HG03378 (cell line): ENCODE data around the gene ETV1.
"Not testable (repeated sequence)": the region's sequence is repeated elsewhere in the genome, so short reads cannot be mapped to it uniquely, and the experiment has no call there.

Experiments
- ATAC-seq: cut with Tn5 transposase; IDR thresholded peaks from one replicate; pipeline ENCODE4 v1.9.1; 2021; ENCODE audit warnings: mild to moderate bottlenecking, moderate library complexity; ENCODE audit not compliant: unreplicated experiment

The ETV1 gene

GRCh38 chr7:13933091-13933490, 56.4 kb downstream of the ETV1 start:
- ATAC-seq = no peak

GRCh38 chr7:13932131-13932530, 57.3 kb downstream of the ETV1 start:
- ATAC-seq = no peak

DNA sequence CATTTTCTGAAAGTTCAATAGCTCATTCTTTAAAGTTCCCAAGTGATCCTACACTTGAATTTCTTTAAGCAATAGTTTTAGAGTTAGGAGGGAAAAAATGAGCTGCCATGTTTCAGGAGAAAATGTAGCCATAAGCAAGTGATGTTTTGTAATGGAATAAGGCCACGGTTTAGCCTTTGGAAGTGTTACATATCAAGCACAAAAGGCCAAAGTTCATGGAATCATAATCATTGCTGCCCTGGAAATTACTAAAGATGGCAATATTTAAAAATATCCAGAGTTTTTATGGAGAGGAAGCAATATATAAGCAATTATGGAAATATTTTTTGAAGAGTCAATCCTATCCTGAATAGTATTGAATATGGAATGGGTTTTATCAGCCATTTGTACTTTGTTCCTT, 68.4 kb downstream of the ETV1 start:
- no peak for ATAC-seq

- ATAC-seq = no peak
Observed at GRCh38 chr7:13920053-13920697, 69.3 kb downstream of the ETV1 start.

GRCh38 chr7:13918333-13918732, 71.1 kb downstream of the ETV1 start:
- ATAC-seq = not testable (repeated sequence)

DNA sequence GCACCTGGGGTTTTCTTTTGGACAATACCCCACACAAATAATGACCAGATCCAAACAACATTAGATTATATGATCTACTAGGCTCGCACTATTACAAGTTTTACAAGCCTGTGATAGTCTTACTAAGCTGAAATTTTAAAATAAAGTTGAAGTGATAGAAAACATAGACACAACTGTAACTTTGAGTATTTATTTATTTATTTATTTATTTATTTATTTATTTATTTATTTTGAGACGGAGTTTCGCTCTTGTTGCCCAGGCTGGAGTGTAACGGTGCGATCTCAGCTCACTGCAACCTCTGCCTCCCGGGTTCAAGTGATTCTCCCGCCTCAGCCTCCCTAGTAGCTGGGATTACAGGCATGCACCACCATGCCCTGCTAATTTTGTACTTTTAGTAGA, 72.4 kb downstream of the ETV1 start:
- ATAC-seq = not testable (repeated sequence)

DNA sequence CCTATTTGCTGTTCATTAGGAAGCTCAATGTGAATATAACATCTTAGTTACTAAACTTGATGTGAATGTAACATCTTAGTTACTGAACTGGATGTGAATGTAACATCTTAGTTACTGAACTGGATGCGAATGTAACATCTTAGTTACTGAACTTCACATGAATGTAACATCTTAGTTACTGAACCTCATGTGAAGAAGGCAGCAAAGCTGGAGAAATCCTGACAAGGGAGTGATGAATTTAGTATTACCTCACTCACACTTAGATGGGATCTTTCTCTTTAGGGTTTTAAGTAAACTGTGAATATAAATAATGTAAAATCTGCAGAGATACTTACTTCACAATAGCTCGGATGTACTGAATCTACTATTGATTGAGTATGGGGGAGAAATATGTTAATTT, 73.6 kb downstream of the ETV1 start:
- ATAC-seq = no peak

- ATAC-seq = no peak
Observed at GRCh38 chr7:13912715-13913278, 76.7 kb downstream of the ETV1 start.

DNA sequence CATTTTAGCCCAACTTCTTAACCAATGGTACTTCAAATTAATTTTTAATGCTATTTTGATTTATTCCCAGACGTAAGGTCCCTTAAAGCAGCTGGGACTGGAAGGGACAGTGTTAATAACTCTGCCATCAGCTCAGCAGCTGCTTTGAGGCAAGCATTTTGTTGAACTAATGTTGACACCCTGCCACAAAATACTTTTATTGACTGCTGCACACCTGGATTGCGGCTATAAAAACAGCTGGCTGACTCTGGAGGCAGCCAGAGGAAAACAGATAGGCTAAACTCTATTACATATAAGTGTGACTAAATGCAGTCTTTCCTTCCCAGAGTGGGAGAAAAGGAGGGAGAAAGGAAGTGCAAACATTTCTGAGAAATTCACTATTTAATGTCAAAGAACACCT, 77.6 kb downstream of the ETV1 start:
- no peak for ATAC-seq

GRCh38 chr7:13910805-13911551, 78.5 kb downstream of the ETV1 start:
- ATAC-seq = no peak

DNA sequence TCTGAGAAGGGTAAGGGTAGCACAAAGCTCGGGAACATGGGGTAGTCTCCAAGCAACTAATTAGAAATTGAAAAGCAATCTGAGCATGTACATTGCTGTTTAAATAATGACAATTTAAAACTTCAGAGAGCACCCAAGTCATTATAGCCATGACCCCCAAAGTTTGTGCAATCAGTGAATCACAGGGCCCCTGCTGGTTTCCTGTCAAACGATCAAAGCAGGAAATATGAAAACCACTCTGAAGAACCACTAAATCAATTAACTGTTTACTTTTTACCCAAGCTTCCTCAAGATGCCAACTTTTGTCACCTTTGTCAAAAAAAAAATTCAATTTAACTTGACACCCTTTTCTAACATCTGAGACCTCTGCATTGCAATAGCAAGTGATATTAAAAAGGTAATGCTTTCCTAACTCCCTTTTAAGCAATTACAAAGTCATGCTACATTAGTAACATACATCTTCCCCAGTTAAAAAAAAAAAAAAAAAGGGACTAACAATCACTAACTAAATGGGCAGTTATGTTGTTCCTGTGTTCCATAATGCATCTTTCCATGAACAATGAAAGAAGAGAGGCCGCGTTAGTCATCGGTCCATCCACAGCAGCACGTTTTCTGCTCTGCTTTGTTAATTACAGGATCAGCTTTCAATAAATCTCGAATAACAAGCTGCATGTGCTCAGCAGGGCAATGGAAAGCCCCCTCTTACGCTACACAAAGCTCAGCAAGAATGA, 80.6 kb downstream of the ETV1 start:
- ATAC-seq = no peak

- ATAC-seq = no peak
Observed at GRCh38 chr7:13907831-13908230, 81.6 kb downstream of the ETV1 start.

DNA sequence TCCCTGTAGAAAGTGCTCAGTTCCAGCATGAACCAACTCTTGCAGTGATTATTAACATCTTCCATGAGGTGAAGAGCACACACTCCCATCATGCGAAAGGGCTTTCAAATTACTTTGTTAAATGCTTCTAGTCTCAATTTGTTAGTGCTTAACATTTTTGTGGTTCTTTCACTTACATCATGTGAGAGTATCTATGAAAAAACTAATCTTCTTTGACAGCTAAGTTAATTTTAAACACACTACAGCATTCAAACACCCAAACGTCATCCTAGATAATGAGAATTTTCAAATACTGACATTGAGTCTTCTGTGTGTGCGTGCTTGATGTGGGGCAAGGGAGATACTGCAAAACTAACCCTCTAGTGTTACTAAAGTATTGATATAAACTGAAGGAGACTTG, 84.8 kb downstream of the ETV1 start:
- no peak for ATAC-seq

- ATAC-seq = no peak
Observed at GRCh38 chr7:13904007-13904406, 85.5 kb downstream of the ETV1 start.

GRCh38 chr7:13901577-13901976, 87.9 kb downstream of the ETV1 start:
- ATAC-seq = no peak

DNA sequence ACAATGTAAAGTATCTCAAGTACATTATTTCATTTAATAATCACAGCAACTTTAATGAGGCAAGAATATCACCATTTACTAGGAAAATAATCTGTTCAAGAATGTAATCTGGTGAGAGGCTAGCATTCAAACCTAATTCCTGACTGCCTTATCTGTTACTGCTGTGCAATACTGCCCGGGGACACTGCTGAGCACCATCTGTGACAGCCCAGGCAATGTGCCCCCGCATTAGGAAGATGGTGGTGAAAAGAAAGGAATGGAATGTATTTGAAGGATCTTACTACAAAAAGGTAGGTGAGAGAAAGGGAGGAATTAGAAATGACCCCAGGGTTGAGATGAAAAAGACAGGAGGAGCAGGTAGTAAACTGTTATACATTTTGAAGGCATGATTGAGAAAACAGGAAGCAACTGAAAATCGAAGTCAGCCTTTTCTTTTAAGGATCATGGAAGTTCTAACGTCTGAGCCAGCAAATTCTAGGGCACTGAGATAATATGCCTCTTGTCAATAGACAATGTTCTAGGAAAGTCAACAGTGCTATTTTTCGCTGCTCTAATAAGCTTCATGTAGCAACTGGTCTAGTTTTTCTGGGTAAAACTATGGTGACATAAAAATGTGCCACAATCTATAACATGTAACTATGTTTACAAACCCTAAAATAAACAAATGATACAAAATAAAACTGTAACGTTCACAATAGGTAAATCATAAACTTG, 90.4 kb downstream of the ETV1 start:
- no peak for ATAC-seq

DNA sequence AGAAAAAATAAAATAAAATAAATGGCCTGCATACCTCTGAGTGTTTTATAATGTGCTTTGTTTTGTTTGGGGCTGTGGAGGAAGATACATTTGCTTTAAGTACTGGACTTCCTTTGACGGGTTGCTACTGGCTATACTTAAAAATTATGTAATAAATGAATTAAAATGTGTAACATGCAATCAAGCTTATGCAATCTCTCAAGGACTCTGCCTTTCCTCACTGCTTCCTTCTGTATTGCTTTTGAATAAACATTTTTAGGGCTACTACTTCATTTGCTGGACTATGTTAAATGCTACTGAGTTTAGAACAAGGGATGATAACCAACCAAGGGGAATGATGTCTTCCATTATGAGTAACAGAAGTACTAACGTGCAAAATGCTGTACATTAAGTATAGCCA, 91.6 kb downstream of the ETV1 start:
- no peak for ATAC-seq

GRCh38 chr7:13894954-13895353, 94.5 kb downstream of the ETV1 start:
- no peak for ATAC-seq

DNA sequence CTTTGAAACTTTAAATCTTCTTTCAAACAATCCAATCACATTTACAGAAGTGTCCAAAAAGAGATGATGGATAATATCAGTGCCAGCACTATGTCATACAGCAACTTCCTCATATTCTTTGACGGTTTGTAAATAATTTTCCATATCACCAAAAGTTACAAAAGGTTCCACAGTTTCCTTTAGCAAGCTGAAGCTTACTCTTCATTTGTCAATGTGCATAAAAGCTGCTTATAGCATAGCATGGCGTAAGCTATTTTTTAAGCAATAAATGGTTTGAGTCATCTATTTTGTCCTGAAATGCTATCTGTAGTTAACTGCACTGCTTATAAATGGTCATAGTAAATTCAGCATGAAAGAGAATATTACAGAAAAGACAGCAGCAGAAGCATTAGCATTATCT, 95.1 kb downstream of the ETV1 start:
- ATAC-seq = no peak

- no peak for ATAC-seq
Observed at GRCh38 chr7:13890793-13891192, 98.7 kb downstream of the ETV1 start.

- ATAC-seq = no peak
Observed at GRCh38 chr7:13886356-13886755, 103.1 kb downstream of the ETV1 start.
